ENCODE results near the gene IRGC.
"Not testable (repeated sequence)": the region's sequence is repeated elsewhere in the genome, so short reads cannot be mapped to it uniquely, and the experiment has no call there.

The IRGC gene, protein sequence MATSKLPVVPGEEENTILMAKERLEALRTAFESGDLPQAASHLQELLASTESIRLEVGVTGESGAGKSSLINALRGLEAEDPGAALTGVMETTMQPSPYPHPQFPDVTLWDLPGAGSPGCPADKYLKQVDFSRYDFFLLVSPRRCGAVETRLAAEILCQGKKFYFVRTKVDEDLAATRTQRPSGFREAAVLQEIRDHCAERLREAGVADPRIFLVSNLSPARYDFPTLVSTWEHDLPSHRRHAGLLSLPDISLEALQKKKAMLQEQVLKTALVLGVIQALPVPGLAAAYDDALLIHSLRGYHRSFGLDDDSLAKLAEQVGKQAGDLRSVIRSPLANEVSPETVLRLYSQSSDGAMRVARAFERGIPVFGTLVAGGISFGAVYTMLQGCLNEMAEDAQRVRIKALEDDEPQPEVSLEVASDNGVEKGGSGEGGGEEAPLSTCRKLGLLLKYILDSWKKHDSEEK

DNA sequence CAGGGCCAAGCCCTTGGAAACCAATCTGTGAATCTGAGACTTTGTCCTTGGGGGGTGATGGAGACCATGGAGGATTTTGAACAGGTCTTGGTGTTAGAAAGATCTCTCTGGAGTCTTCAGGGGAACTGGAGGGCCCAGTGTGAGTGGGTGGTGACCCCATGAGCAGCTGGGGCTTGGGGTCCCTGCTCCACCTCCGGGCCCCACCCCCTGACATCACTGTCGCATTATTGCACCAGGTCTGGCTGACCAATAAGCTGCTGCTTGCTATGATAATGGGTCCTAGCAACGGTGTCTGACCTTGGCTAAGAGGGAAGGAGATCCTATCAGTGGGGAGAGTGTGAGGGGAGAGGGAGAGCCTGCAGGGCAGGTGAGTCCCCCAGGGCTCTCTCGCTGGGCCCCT is at the start of gene IRGC:
IRGC (plus strand) TSS at position 301 of the 400 bp plus-strand sequence. CDS start 2,483 bp downstream, outside the sequence.
- DNase-seq (ENCODE audit: low read depth), result no peak

DNA sequence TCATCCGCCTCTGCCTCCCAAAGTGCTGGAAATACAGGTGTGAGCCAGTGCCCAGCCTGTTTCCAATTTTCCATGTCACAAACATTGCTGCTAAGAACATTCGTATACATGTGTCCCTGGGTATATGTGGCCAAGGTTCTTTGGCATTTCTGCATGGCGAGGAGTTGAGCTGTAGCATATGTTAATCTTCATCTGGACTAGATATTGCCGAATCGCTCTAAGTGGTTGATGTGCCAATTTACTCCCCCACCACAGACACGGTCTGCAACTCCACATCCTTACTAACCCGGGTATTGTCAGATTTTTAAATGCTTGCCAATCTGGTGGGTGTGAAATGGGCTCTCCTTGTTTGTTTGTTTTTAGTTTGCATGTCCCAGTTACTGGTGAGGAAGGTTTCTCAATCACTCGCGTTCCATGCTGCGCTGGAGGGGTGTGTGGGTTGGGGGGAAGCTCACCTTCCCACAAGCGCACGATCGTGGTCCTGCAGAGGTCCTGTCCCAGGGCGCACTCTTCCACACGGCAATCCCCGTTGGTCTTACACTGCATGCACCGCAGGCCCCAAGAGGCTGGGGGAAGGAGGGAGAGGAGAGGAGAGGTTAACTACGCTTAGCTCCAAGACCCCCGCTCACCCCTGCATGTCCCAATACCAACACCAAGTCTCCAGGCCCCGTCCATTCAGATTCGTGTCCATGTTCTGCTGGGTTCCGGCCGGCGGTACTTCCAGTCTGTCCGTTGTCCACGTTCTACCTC is 48.6 kb upstream of the IRGC start:
- no peak for DNase-seq (ENCODE audit: low read depth)

DNA sequence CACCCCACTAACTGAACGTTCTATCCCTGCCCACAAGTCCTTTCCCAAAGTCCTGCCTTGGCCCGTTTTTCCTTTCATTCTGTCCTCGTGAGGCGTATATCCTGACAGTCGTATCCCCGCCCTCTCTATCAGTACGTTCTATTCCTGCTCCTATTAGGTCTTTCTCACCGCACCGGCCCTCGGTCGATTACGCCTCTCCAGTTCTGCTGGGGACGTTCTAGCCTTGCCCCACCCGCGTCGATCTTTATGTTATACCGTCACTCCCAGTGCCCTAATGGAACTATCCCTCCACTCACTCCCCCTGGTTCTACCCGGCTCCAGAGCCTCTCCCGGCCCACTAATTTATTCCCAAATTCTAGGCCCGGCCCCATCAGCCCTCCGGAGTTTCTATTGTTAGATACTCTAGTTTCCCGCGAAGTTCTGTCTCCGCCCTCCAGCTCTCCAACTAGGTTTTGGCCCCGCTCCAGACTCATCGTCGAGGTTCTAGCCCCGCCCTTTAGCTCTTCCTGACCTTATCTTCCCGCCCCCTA is 47.9 kb upstream of the IRGC start:
- DNase-seq (ENCODE audit: low read depth), result no peak

DNA sequence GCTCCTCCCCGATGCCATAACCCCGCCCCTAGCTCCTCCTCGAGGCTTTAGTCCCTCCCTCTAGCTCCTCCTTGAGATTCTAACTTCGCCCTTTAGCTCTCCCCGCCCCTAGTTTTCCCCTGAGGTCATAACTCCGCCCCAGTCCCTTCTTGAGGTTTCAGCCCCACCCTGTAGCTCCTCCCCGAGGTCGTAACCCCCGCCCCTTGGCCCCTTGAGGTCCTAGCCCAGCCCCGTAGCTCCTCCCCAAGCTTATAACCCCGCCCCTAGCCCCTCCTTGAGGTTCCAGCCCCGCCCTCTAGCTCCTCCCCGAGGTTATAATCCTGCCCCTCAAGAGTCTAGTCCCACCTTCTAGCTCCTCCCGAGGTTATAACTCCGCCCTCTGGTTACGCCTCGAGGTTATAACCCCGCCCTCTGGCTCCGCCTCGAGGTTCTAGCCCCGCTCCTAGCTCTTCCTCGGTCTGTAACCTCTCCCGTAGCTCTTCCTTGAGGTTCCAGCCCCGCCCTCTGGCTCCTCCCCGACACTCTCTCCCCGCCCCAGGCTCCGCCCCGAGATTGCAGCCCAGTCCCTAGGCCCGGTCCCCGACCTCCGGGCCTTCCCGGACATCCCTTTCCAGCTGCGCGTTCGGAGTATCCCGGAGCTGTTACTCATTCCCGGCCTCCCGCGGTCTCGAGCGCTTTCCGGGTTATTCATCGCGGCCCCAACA is 47.3 kb upstream of the IRGC start:
- peak; percentile 86 for DNase-seq (ENCODE audit: low read depth)

DNA sequence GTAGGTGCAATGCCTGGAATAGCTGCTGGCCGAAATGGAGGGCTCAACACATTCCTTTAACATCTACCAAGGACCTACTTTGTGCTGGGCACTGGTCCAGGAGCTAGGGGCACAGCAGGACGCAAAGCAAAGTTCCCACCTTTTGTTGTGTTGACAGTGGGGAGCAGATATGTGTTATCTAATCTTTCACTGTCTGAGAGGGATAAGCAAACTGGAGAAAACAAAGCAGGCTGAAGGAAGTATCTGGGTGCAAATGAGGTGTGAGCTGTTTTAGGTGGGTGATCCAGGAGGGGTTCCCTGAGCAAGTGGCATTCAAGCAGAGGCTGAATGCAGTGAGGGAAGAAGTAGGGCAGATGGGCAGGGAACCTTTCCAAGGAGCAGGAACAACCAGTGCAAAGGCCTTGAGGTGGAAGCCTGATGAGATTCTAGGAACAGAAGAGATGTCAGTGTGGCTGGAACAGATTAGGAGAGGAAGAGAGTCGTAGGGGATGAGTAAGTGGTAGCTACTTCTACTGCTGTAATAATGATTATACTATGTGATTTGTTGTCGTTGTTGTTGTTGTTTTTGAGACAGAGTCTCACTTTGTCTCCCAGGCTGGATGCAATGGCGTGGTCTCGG is 43.7 kb upstream of the IRGC start:
- DNase-seq (ENCODE audit: low read depth), result no peak

DNA sequence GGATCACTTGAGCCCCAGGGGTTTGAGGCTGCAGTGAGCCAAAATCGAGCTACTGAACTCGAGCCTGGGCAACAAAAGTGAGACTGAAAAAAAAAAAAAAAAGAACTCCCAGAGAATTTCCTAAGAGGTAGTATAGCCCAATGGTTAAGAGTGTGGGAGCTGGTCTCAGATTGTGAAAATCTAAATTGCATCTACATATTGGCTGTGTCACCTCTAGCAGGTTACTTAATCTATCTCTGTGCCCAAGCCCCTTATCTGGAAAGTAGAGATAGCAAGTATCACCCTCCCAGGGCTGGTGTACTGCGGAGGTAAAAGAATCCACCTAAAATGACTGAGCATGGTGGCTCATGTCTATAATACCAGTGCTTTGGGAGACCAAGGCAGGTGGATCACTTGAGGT is 42.2 kb upstream of the IRGC start:
- no peak for DNase-seq (ENCODE audit: low read depth)

DNA sequence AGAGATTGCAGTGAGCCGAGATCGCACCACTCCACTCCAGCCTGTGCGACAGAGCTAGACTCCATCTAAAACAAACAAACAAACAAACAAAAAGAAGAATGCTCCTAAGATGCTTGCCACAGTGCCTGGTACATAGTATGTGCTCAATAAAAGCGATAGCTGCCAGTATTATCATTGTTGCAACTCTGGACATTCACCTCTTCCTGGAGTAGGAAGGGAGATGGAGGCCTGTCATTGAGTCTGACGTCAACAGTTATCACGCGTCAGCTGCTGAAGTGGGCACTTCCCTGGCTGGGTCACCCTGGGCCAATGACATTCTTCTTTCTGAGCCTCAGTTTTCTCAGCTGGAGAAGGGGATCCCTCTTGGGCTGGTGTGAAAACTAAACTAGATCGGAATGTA is 41.7 kb upstream of the IRGC start:
- no peak for DNase-seq (ENCODE audit: low read depth)

DNA sequence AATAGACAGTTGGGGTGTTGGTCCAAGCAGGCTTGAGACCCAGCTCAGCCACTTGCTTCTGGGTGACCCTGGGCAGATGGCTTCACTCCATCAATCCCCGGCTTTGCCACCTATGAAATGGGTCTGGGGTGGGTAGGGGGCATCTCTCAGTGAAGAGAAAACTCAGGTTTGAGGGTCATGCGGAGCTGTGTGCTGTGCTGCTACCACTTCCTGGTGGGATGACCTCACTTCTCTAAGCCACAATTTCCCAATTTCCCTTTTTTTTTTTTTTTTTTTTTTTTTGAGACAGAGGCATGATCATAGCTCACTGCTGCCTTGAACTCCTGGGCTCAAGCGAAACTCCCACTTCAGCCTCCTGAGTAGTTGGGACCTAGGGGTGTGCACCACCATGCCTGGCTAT is 41.3 kb upstream of the IRGC start:
- no peak for DNase-seq (ENCODE audit: low read depth)

DNA sequence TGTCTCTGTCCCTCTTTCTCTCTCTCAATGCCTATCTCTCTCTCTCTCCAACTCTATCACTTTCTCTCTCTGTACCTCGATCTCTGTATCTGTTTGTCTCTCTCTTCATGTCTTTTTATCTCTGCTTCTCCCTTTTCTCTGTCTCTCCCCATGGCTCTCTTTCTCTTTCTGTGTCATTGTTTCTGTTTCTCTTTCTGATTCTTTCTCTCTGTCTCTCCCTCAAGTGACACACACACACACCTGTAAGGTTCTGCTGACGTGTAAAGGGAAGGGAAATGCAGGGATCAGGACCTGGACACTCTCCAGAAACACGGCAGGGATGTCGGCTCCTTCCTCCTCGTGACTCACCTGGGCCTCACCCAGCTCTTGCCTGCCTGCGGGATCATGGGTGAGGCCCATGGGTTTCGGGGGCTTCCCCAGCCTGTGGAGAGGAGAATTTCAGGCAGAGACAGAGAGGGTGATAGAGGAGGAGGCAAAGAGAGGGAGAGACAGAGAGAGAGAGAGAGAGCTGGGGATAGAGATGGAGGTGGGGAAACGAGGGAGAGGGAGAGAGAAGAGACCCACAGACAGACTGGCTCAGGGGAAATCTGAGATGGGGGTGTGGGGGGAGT is 40.5 kb upstream of the IRGC start:
- DNase-seq (ENCODE audit: low read depth), result no peak

DNA sequence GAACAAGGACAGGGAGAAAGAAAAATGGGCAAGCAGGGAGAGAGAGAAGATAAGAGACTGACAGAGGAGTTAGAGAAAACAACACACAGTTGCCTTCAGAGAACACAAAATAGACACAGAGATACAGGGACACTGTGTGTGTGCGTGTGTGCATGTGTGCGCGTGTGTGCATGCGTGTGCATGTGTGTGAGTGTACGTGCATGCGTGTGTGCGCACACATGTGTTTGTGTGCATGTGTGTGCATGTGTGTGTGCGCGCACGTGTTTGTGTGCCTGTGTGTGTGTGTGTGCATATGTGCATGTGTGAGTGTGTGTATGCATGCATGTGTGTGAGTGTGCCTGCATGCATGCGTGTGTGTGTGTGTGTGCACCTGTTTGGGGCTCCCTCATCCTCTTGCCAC is 40.0 kb upstream of the IRGC start:
- no peak for DNase-seq (ENCODE audit: low read depth)

DNA sequence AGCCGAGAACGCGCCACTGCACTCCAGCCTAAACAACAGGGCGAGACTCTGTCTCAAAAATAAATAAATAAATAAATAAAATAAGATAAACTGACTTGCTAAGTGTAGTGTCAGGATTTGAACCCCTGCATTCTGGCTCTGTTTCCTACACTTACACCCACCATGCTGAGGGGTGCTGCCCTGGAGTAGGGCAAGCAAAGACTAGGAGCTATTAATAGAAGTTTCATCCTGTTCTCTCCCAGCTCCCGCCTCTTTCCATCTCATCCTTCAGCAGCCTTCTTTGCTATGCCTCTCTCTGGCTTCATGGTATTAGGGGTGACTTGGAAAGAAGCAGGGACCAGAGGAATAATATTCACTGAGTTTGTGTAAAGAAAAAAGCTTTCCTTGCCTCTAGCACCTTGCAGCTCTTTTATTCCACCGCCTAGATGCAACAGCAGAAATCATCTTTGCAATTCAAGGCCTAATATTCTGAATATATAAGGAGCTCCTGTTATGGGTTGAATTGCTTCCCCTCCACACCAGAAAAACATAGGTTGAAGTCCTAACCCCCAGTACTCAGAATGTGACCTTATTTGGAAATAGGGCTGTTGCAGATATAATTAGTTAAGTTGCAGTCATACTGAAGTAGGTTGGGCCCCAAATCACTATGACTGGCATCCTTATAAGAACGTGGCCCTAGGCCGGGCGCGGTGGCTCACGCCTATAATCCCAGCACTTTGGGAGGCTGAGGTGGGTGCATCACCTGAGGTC is 37.2 kb upstream of the IRGC start:
- DNase-seq (ENCODE audit: low read depth), result no peak

DNA sequence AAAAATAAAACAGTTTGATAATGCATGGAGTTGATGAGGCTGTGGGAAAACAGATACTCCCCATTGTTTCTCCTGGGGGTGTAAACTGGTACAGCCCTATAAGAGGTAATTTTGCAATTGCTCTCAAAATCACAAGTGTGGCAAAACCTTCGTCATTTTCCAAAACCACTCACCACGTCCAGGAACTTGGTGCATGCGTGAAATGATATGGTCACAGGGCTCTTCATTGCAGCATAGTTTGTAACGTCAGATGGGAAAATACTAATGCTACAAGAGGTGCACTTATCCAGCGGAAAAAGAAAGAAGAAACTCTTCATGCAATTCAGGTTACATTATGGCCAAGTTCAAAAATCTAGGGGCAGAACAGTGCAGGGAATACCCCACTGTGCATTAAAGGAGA is 34.1 kb upstream of the IRGC start:
- no peak for DNase-seq (ENCODE audit: low read depth)

DNA sequence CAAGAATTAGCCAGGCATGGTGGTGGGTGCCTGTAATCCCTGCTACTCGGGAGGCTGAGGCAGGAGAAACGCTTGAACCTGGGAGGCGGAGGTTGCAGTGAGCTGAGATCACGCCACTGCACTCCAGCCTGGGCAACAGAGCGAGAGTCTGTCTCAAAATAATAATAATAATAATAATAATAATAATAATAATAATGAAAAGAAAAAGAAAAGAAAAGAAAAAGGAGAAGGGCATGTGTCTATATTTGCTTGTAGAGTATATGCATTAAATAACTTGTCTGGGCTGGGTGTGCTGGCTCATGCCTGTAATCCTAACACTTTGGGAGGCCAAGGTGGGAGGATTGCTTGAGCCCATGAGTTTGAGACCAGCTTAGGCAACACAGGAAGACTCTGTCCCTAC is 33.6 kb upstream of the IRGC start:
- not testable (repeated sequence) for DNase-seq (ENCODE audit: low read depth)

DNA sequence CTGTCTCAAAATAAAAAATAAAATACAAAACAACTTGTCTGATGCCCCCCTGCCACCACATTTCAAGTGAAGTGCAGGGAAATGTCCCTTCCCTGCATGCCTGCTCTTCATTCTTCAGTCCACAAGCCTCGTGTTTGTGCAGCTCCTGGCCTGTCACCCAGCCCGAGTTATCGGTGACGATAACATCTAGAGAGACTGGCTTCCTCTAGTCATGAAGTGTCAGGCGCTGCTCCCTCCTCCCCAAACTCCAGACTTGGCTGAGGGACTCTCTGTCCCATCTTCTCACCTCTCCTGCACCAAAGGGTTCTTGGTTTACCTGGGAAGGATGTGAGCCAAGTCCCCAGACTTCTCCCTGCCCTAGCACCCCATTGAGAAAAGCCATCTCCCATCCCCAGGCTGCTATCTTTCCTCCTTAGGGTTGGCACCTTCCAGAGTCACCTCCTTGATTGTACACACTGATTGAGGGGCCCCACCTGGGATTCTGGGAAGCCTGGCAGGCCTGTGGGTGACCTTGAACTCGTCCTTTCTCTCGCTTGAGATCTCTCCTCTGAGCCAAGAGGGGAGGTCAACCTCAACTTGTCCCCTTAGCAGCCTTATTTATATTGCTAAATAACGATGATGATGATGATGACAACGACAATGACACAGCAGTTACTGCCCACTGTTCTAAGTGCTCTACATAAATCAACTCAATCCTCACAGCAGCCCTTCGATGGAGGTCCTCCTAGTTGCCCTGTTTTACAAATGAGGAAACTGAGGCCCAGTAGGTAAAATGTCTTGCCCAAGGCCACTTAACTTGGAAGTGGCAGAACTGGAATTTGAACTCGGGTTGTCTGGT is 32.8 kb upstream of the IRGC start:
- no peak for DNase-seq (ENCODE audit: low read depth)

DNA sequence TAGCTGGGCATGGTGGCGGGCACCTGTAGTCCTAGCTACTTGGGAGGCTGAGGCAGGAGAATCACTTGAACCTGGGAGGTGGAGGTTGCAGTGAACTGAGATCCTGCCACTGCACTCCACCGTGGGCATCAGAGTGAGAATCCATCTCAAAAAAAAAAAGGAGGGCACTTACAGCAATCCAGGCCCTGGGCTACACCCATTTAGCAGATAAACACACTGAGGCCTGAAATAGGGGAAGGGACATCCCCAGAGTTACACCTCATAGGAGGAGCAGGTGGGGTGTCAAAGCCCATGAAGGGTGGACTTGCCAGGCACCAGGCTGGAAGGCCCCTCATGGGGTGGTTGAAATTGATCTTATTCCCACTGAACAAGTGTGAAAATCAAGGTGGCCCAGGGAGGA is 32.0 kb upstream of the IRGC start:
- no peak for DNase-seq (ENCODE audit: low read depth)

DNA sequence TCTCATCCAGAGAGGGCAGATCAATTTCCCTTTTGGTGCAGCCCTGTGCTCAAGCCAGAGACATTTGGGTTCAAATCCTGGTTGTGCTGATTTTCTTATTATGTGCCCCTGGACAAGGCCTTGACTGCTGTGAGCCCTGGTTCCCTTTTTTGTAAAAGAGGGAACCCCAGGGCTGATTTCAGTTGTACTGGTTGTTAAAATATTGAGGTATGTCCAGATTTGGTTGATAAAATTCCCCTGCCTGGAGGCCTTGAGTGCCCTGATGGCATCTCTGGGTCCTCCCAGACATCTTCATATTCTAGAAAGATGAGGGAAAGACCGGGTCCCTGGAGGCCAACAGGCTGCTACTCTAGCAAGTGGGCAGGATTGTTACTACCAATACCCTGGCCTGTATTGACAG is 31.6 kb upstream of the IRGC start:
- no peak for DNase-seq (ENCODE audit: low read depth)

DNA sequence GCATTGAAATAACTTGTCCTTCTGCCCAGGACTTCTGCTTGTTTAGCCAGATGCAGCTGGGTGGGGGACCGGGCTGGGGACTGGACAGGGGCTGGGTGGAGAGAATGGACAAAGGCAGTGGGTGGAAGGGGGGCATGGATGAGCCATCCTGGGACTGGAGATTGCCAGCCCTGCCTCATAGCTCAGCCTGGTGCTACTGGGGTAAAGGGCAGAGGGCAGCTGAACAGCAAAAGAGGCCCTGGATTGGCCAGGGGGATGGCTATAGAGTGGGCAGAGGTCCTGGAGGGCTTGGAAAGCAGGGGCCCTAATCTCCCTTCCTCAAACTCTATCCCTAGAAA is 28.2 kb upstream of the IRGC start:
- DNase-seq (ENCODE audit: low read depth), result no peak

DNA sequence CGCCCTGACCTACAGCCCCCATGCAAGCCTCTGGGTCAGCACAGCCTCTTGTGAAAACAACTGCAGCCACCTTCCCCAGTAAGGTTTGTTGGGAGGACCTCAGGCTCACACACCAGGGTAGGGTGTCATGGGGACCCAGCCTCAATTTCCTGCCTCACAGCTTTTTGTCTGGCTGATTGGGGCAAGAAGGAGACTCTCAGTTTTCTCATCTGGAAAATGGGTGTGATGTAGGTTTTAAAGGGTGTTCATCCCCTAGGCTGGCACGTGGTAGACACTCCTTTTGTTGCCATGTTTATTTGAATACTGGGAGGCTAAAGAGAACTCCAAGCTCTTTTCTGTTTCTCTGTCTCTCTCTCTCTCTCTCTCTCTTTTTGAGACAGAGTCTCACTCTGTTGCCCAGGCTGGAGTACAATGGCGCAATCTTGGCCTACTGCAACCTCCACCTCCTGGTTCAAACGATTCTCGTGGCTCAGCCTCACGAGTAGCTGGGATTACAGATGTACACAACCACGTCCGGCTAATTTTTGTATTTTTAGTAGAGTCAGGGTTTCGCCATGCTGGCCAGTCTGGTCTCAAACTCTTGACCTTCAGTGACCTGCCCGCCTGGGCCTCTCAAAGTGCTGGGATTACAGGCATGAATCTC is 27.7 kb upstream of the IRGC start:
- no peak for DNase-seq (ENCODE audit: low read depth)

DNA sequence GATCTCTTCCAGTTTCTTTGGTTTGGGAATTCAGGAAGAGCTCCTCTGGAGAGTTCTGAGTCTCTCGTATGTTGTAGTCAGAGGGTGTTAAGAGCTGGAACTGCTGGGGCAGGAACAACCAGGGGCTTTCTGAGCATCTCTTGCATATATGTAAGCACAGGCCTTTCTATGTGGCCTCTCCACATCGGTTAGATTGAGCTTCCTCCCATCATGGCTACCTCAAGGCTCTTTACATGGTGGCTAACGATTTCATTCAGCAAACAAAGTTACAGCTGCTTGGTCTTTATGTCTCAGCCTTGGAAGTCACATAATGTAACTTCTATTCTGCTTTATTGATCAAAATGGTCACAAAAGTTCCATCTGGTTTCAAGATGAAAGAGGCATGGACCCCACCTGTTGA is 25.4 kb upstream of the IRGC start:
- DNase-seq (ENCODE audit: low read depth), result no peak

DNA sequence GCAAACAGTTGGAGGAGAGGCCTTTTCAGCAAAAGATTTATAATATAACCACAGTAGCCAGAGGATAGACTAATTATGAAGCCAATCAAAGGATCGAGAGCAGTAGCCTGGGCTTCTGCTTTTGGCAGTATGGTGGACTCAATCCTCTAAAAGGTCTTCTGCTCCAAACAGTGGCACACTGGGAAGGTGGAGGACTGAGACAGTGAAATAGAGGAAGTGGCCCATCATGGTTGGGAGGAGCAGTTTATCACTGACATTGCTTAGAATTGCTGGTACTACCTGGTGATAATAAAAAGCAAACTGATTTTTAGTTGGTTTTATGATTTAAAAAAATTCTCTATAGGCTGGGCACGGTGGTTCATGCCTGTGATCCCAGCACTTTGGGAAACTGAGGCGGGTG is 25.0 kb upstream of the IRGC start:
- DNase-seq (ENCODE audit: low read depth), result no peak

All from stimulated activated CD8-positive, alpha-beta memory T cell treated with anti-CD3 and anti-CD28 coated beads, Interleukin-4, amount 100 ng/mL, for 24 hours (primary cell).